ENCODE measurements around the gene SYT9.

- TF ChIP-seq EZH2 (IDR thresholded peaks at IDR 0.05; ENCODE audit: borderline replicate concordance, low read depth, low read length, severe bottlenecking) = no peak
- no peak for TF ChIP-seq CTCF (IDR thresholded peaks at IDR 0.05; ENCODE audit: extremely low read depth in 1 of 2, insufficient read depth in 1 of 2, low read depth in 1 of 2, low read length in 2 of 2)
- no peak for TF ChIP-seq POLR2AphosphoS5 (IDR thresholded peaks at IDR 0.05; ENCODE audit: insufficient read depth, low read depth, low read length)
Measured at GRCh38 chr11:7286178-7286577, 34.5 kb downstream of the SYT9 start.

Data from endothelial cell of umbilical vein (primary cell).